Adrenal gland (tissue), 12 donors: ENCODE data around the gene RNASE9. TPM values are rescaled to one million over a fixed set of nuclear protein-coding genes. Genes with fewer than 3 reads are reported as not detected.
"Not testable (repeated sequence)": the region's sequence is repeated elsewhere in the genome, so short reads cannot be mapped to it uniquely, and the experiment has no call there.

Experiments
- DNase-seq, 7 donors: peaks; one replicate each; pipeline ENCODE4 v3.0.0-alpha.2; 2019 to 2020
- H3K27ac ChIP-seq, 5 donors: fragments of 200-600 bp; sonication (generic) in 4 of 5; 1 replicate in 3 of 5; 2 replicates in 2 of 5; pipeline versions ENCODE4 v1.5.1 to v1.8.0; 2016 to 2020; ENCODE audit warnings: mild to moderate bottlenecking in 1 of 5
- H3K27me3 ChIP-seq: fragments of 200-600 bp; 2 replicates; pipeline ENCODE4 v1.8.0; 2021
- H3K36me3 ChIP-seq, 2 donors: fragments of 200-600 bp; replicated peaks in 1 of 2; 1 replicate in 1 of 2; 2 replicates in 1 of 2; pipeline versions ENCODE4 v1.5.1 to v1.8.0; 2018 to 2022
- H3K4me1 ChIP-seq, 2 donors: fragments of 200-600 bp; replicated peaks in 1 of 2; 1 replicate in 1 of 2; 2 replicates in 1 of 2; pipeline versions ENCODE4 v1.5.1 to v1.8.0; 2018 to 2021
- H3K4me3 ChIP-seq, 4 donors: fragments of 200-600 bp; sonication (generic) in 3 of 4; one replicate each; pipeline ENCODE4 v1.5.1; 2016 to 2018
- H3K9me3 ChIP-seq, 3 donors: fragments of 200-600 bp; sonication (generic) in 1 of 3; replicated peaks in 1 of 3; 1 replicate in 2 of 3; 2 replicates in 1 of 3; pipeline versions ENCODE4 v1.5.1 to v1.8.0; 2016 to 2021
- POLR2A ChIP-seq, 2 donors: fragments of 450-650 bp; IDR thresholded peaks; one replicate each; pipeline ENCODE4 v1.6.1; 2017; ENCODE audit warnings: antibody characterized with exemption in 2 of 2, mild to moderate bottlenecking in 2 of 2, moderate library complexity in 1 of 2
- WGBS, 4 donors: extraction: QIAGEN DNeasy Blood & Tissue Kit in 2 of 4; methylation state at CpG; one replicate each; pipeline versions ENCODE4 v1.1.5 to v1.1.7; 2013 to 2017; 5-methylcytosine and 5-hydroxymethylcytosine counted together
- intact Hi-C, 2 donors: fragments of 100-400 bp; cut with DNase I; formaldehyde crosslinking; loops; one replicate each; pipeline versions ENCODE4 v1.14.1 to v1.15.0; 2022 to 2023
- polyA plus RNA-seq, 3 donors: library from polyadenylated mRNA; stranded (reverse); fragments of 200-250 nt in 2 of 3; fragments of 350-450 nt in 1 of 3; fragmentation: Illumina TruSeq in 1 of 3; extraction: RNeasy Lipid Tissue Mini Kit (QIAGEN cat#74804) in 1 of 3; gene quantifications; one replicate each; pipeline ENCODE4 v1.2.3, GENCODE V29; 2013 to 2014
- total RNA-seq, 9 donors: library from RNA; depleted of rRNA in 4 of 9; stranded (reverse); fragments of >200 nt in 4 of 9; fragments of 120-200 nt in 1 of 9; fragmentation: NEBNext Ultra II Directional in 1 of 9; extraction: Animal tissue kit (Norgen Biotek cat#: 25700) in 1 of 9; gene quantifications; one replicate each; pipeline versions ENCODE4 v1.1.0 to v1.2.4, GENCODE V29; 2013 to 2023
- TF ChIP-seq, protein P1 (sequence below), 6 experiments: fragments of 450-650 bp in 4 of 6; fragments of 200-600 bp in 2 of 6; sonication (generic) in 1 of 6; IDR thresholded peaks; 1 replicate in 5 of 6; 2 replicates in 1 of 6; pipeline versions ENCODE4 v1.5.1 to v1.8.0; 2016 to 2021; ENCODE audit warnings: antibody characterized with exemption in 6 of 6, mild to moderate bottlenecking in 2 of 6, moderate library complexity in 1 of 6
- donor health status: healthy with polysubstance abuse.
- donor health status: Bipolar disorder and iron deficiency.
- donor health status: DM: yes; HTN: yes; CAD: no.
- donor health status: DM: no; HTN: no; CAD: no.
- donor health status: DM: no; HTN: no; CAD: no.
- donor health status: DM: yes; HTN: yes; CAD: no.

Gene RNASE9
- total and polyA plus RNA-seq, 12 donors, result not detected

DNA sequence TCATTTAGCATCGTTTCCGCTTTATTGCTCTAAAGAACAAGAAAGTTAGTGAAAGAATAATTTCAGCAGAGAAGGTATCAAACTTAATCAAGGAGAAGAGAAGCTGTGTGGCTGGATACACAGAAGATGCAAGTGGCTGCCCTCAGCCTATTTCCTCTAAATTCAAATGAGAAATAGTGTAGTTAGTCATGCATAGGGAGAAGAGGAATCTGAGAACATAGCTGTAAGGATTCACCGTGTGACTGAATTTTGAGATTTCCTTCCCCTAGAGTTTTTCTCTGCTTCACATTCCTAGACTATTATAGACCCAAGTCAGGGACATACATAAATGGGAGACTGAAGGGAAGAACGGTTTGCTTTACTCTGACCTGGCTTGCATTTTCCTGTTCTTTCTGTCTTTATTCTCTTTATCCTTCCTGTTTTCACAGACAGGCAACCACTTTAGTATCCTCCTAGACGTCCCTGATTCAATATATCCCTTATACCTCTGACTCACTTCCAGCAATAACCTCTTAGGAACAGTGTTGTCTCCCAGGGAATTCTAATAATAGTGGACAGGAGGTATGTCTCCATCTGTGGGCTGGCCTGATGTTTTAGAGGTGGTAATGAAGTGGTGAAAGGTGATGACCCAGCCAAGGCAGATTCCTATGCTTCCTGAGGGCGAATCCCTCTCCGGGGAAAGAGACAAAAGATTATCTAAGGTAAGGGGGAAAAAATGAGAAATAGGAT lies 48.5 kb downstream of the RNASE9 start:
- H3K27me3 ChIP-seq, result peaks cover 4% of the 10 kb centered on the region
- no peak for DNase-seq
- H3K4me1 ChIP-seq, result no peaks in the 10 kb centered on the region
- H3K4me3 ChIP-seq, result no peak overlapping the region
- TF ChIP-seq, protein P1, sequence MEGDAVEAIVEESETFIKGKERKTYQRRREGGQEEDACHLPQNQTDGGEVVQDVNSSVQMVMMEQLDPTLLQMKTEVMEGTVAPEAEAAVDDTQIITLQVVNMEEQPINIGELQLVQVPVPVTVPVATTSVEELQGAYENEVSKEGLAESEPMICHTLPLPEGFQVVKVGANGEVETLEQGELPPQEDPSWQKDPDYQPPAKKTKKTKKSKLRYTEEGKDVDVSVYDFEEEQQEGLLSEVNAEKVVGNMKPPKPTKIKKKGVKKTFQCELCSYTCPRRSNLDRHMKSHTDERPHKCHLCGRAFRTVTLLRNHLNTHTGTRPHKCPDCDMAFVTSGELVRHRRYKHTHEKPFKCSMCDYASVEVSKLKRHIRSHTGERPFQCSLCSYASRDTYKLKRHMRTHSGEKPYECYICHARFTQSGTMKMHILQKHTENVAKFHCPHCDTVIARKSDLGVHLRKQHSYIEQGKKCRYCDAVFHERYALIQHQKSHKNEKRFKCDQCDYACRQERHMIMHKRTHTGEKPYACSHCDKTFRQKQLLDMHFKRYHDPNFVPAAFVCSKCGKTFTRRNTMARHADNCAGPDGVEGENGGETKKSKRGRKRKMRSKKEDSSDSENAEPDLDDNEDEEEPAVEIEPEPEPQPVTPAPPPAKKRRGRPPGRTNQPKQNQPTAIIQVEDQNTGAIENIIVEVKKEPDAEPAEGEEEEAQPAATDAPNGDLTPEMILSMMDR (IDR thresholded peaks at IDR 0.05), result no peak
- no peak for TF ChIP-seq POLR2A (IDR thresholded peaks at IDR 0.05)
- no peak overlapping the region for H3K27ac ChIP-seq
- intact Hi-C loops, result no loop called here
- no peaks in the 10 kb centered on the region for H3K36me3 ChIP-seq
- no peaks in the 10 kb centered on the region for H3K9me3 ChIP-seq
- 53 to 64% (median 63%) methylated on average over 7 of the region's 7 CpGs for WGBS, 4 donors

GRCh38 chr14:20508367-20508766 lies 52.5 kb downstream of the RNASE9 start:
- WGBS, 4 donors, result 86 to 91% (median 88%) methylated on average over 8 of the region's 8 CpGs
- H3K27me3 ChIP-seq, result no peaks in the 10 kb centered on the region

DNA sequence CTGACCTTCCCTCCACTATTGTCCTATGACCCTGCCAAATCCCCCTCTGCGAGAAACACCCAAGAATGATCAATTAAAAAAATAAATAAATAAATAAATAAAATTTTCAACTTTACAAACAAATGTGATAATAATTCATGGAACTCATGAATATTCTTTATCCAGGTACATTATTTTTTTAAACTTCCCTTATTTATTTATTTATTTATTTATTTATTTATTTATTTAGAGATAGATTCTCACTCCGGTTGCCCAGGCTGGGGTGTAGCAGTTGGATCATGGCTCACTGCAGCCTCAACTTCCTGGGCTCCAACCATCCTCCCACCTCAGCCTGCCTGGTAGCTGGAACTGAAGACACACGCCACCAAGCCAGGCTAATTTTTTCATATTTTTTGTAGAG lies 53.3 kb downstream of the RNASE9 start:
- H3K27ac ChIP-seq, H3K4me3 ChIP-seq, H3K36me3 ChIP-seq, H3K4me1 ChIP-seq, H3K9me3 ChIP-seq, H3K27me3 ChIP-seq, DNase-seq, intact Hi-C loops: not testable (repeated sequence)
- 87 to 93% (median 92%) methylated on average over 3 of the region's 3 CpGs for WGBS, 4 donors

More at GRCh38 chr14:20508367-20508766, 52.5 kb downstream of the RNASE9 start:
- Histone ChIP-seq H3K4me1 (no peaks in the 10 kb centered on the region), H3K27ac (no peak overlapping the region), H3K4me3 (no peak overlapping the region), H3K9me3 (no peaks in the 10 kb centered on the region), H3K36me3 (no peaks in the 10 kb centered on the region)
- DNase-seq, result no peak
- TF ChIP-seq POLR2A (IDR thresholded peaks at IDR 0.05), result no peak
- TF ChIP-seq, protein P1 (IDR thresholded peaks at IDR 0.05), result no peak
- intact Hi-C loops, result no loop called here

DNA sequence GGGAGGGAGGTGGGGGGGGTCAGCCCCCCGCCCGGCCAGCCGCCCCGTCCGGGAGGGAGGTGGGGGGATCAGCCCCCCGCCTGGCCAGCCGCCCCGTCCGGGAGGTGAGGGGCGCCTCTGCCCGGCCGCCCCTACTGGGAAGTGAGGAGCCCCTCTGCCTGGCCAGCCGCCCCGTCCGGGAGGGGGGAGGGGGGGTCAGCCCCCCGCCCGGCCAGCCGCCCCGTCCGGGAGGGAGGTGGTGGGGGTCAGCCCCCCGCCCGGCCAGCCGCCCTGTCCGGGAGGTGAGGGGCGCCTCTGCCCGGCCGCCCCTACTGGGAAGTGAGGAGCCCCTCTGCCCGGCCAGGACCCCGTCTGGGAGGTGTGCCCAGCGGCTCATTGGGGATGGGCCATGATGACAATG lies 54.1 kb downstream of the RNASE9 start:
- intact Hi-C loops, H3K27me3 ChIP-seq, H3K4me1 ChIP-seq, DNase-seq, H3K27ac ChIP-seq, H3K4me3 ChIP-seq, H3K36me3 ChIP-seq, H3K9me3 ChIP-seq: not testable (repeated sequence)
- 93% methylated on average over 5 of the region's 30 CpGs; no CpG with 5 or more reads in 3 of the 4 donors for WGBS, 4 donors

- DNase-seq, H3K27ac ChIP-seq, intact Hi-C loops, H3K9me3 ChIP-seq, H3K4me1 ChIP-seq, H3K27me3 ChIP-seq, H3K36me3 ChIP-seq, H3K4me3 ChIP-seq: not testable (repeated sequence)
- WGBS, 4 donors, result 94 to 97% methylated on average over 6 to 25 of the region's 30 CpGs; no CpG with 5 or more reads in 2 of the 4 donors
These were observed 54.6 kb downstream of the RNASE9 start for GRCh38 chr14:20506276-20506675.

Other genes with a start within 250 kb of the RNASE9 start
- gene CCNB1IP1, start 227.8 kb downstream of the RNASE9 start, total RNA-seq, result 10 to 100 TPM; 16.8 to 42.7 (median 31.8) TPM
- gene CCNB1IP1, start 227.8 kb downstream of the RNASE9 start, polyA plus RNA-seq, result 10 to 100 TPM; 21.2 to 62.5 (median 41.9) TPM
- 10 to 100 TPM in 7 of 9 donors, 1 to 10 TPM in 2; 8.5 to 40.3 (median 22.9) TPM for gene PARP2, start 217.4 kb downstream of the RNASE9 start, total RNA-seq
- gene PARP2, start 217.4 kb downstream of the RNASE9 start, polyA plus RNA-seq, result 10 to 100 TPM; 30.5 to 55.2 (median 33.9) TPM
- gene TEP1, start 147.5 kb downstream of the RNASE9 start, total RNA-seq, result 10 to 100 TPM in 8 of 9 donors, 1 to 10 TPM in 1; 8.7 to 59.8 (median 35.6) TPM
- 10 to 100 TPM; 22.9 to 39.7 (median 24.9) TPM for gene TEP1, start 147.5 kb downstream of the RNASE9 start, polyA plus RNA-seq
- gene KLHL33, start 124.9 kb downstream of the RNASE9 start, total RNA-seq, result under 1 TPM in 8 of 9 donors, not detected in 1; 0.18 to 0.95 (median 0.37) TPM
- gene KLHL33, start 124.9 kb downstream of the RNASE9 start, polyA plus RNA-seq, result under 1 TPM; 0.13 to 0.64 (median 0.17) TPM
- gene OSGEP, start 106.2 kb downstream of the RNASE9 start, total RNA-seq, result 10 to 100 TPM; 25.0 to 57.2 (median 37.4) TPM
- 100 to 1,000 TPM in 2 of 3 donors, 10 to 100 TPM in 1; 31.8 to 102 (median 102) TPM for gene OSGEP, start 106.2 kb downstream of the RNASE9 start, polyA plus RNA-seq
- 100 to 1,000 TPM in 8 of 9 donors, 10 to 100 TPM in 1; 98.4 to 206 (median 165) TPM for gene APEX1, start 105.8 kb downstream of the RNASE9 start, total RNA-seq
- 100 to 1,000 TPM in 2 of 3 donors, 10 to 100 TPM in 1; 94.1 to 304 (median 125) TPM for gene APEX1, start 105.8 kb downstream of the RNASE9 start, polyA plus RNA-seq
- gene PIP4P1, start 99.6 kb downstream of the RNASE9 start, total RNA-seq, result 10 to 100 TPM; 10.6 to 60.1 (median 28.6) TPM
- 10 to 100 TPM; 31.9 to 37.6 (median 36.3) TPM for gene PIP4P1, start 99.6 kb downstream of the RNASE9 start, polyA plus RNA-seq
- gene PNP, start 91.6 kb downstream of the RNASE9 start, total RNA-seq, result 10 to 100 TPM in 7 of 9 donors, 1 to 10 TPM in 2; 5.4 to 57.5 (median 17.4) TPM
- 100 to 1,000 TPM in 1 of 3 donors, 10 to 100 TPM in 2; 14.3 to 101 (median 25.6) TPM for gene PNP, start 91.6 kb downstream of the RNASE9 start, polyA plus RNA-seq
- gene RNASE10, start 55.5 kb downstream of the RNASE9 start, total RNA-seq, result under 1 TPM in 5 of 9 donors, not detected in 4; 0.21 to 0.75 (median 0.58) TPM
- under 1 TPM in 2 of 3 donors, not detected in 1; 0.30 to 0.32 TPM for gene RNASE10, start 55.5 kb downstream of the RNASE9 start, polyA plus RNA-seq
- under 1 TPM in 1 of 9 donors, not detected in 8; 0.11 TPM for gene RNASE11, start 27.0 kb upstream of the RNASE9 start, total RNA-seq
- gene RNASE11, start 27.0 kb upstream of the RNASE9 start, polyA plus RNA-seq, result under 1 TPM in 1 of 3 donors, not detected in 2; 0.57 TPM
- gene RNASE12, start 30.3 kb upstream of the RNASE9 start, total RNA-seq, result not detected
- gene RNASE12, start 30.3 kb upstream of the RNASE9 start, polyA plus RNA-seq, result not detected
- gene OR6S1, start 80.6 kb upstream of the RNASE9 start, total RNA-seq, result not detected
- gene OR6S1, start 80.6 kb upstream of the RNASE9 start, polyA plus RNA-seq, result not detected
- gene RNASE4, start 123.5 kb upstream of the RNASE9 start, total RNA-seq, result 10 to 100 TPM in 2 of 9 donors, 1 to 10 TPM in 7; 1.2 to 24.9 (median 7.7) TPM
- gene RNASE4, start 123.5 kb upstream of the RNASE9 start, polyA plus RNA-seq, result 10 to 100 TPM in 1 of 3 donors, 1 to 10 TPM in 2; 6.0 to 12.7 (median 9.8) TPM
- 10 to 100 TPM in 1 of 9 donors, 1 to 10 TPM in 7, under 1 TPM in 1; 0.78 to 12.0 (median 3.6) TPM for gene ANG, start 127.7 kb upstream of the RNASE9 start, total RNA-seq
- 1 to 10 TPM; 1.8 to 10.0 (median 3.7) TPM for gene ANG, start 127.7 kb upstream of the RNASE9 start, polyA plus RNA-seq
- not detected for gene EDDM3A, start 184.8 kb upstream of the RNASE9 start, total RNA-seq
- gene EDDM3A, start 184.8 kb upstream of the RNASE9 start, polyA plus RNA-seq, result not detected
- gene EDDM3B, start 207.4 kb upstream of the RNASE9 start, total RNA-seq, result not detected
- gene EDDM3B, start 207.4 kb upstream of the RNASE9 start, polyA plus RNA-seq, result not detected
- gene RNASE6, start 220.2 kb upstream of the RNASE9 start, total RNA-seq, result 10 to 100 TPM in 8 of 9 donors, 1 to 10 TPM in 1; 4.5 to 61.0 (median 22.3) TPM
- 10 to 100 TPM in 1 of 3 donors, 1 to 10 TPM in 2; 5.9 to 17.9 (median 7.2) TPM for gene RNASE6, start 220.2 kb upstream of the RNASE9 start, polyA plus RNA-seq
- gene RNASE1, start 241.8 kb upstream of the RNASE9 start, total RNA-seq, result 1,000 to 10,000 TPM in 2 of 9 donors, 100 to 1,000 TPM in 7; 103 to 2,068 (median 604) TPM
- gene RNASE1, start 241.8 kb upstream of the RNASE9 start, polyA plus RNA-seq, result 100 to 1,000 TPM; 170 to 424 (median 388) TPM